22Rv1 (cell line): ENCODE results near the gene KLHL29.

Experiments used
- H3K27ac ChIP-seq: fragments of 450-650 bp; 2 replicates; pipeline ENCODE4 v1.5.1; 2017
- ZFX ChIP-seq: fragments of 450-650 bp; IDR thresholded peaks from 2 replicates; pipeline ENCODE4 v1.6.1; 2017; ENCODE audit warnings: antibody characterized with exemption, borderline replicate concordance
- TF ChIP-seq, protein P1 (sequence below): fragments of 450-650 bp; IDR thresholded peaks from 2 replicates; pipeline ENCODE4 v1.5.1; 2017; ENCODE audit warnings: mild to moderate bottlenecking

Gene KLHL29

DNA sequence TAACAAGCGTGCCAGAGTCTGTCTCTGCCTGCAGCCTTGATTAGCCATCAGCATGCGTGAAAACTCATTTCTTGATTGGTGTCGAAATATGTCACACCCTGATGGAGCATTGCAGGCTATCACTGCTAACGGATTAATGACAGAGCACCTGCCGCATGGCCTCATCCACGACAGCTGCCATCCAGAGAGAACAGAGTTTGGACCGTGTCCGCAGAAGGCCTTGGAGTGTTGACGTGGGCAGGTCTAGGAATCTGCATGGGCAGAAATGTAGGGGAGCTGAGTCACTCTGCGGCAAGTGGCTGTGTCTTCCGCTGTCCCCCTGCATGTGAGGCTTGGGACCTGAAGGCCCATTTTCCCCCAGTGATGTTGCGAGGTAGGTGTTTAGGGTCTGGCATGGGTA, 43.0 kb downstream of the KLHL29 start:
- H3K27ac ChIP-seq = no peak overlapping the region

DNA sequence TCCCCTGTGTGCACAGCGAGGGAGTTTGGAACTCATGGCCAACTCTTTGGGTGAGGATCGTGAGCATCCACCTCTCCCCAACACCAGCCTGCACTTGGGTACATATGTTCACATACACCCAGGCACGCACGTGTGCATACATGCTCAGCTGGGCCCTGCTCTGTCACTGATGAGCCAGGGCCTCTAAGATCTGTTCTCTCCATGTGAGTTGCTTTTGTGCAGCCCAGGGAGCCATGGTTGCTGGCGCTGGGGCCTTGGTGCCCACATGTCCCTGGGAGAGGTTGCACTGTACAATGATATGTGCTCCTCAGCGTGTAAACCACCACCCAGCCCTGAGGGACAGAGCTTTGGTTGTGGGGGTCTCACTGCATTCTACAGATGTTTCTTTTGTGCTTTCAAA, 44.1 kb downstream of the KLHL29 start:
- TF ChIP-seq, protein P1, sequence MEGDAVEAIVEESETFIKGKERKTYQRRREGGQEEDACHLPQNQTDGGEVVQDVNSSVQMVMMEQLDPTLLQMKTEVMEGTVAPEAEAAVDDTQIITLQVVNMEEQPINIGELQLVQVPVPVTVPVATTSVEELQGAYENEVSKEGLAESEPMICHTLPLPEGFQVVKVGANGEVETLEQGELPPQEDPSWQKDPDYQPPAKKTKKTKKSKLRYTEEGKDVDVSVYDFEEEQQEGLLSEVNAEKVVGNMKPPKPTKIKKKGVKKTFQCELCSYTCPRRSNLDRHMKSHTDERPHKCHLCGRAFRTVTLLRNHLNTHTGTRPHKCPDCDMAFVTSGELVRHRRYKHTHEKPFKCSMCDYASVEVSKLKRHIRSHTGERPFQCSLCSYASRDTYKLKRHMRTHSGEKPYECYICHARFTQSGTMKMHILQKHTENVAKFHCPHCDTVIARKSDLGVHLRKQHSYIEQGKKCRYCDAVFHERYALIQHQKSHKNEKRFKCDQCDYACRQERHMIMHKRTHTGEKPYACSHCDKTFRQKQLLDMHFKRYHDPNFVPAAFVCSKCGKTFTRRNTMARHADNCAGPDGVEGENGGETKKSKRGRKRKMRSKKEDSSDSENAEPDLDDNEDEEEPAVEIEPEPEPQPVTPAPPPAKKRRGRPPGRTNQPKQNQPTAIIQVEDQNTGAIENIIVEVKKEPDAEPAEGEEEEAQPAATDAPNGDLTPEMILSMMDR = no peak
- no peak for TF ChIP-seq ZFX

More for the DNA sequence above, 43.0 kb downstream of the KLHL29 start:
- TF ChIP-seq, protein P1 = no peak
- no peak for TF ChIP-seq ZFX

DNA sequence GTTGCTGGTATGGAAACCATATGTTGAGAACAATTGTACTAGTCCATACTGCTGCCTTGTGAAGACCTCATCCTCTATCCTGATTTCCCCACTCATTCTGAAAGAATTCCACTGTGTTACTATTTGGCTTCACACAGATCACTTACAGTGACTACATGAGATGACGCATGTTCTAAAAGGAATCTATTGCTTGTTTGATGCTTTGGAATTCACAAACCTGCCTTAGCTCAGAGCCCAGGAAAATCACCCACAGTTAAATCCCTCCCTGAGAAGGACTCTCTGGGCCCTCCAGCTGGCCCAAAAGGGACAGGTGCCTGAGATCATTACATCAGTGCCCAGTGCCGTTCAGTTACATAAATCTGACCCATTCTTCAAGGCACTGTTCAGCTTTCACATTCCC, 45.3 kb downstream of the KLHL29 start:
- no peak overlapping the region for H3K27ac ChIP-seq
- no peak for TF ChIP-seq ZFX
- TF ChIP-seq, protein P1 = no peak

More for the DNA sequence above, 44.1 kb downstream of the KLHL29 start:
- H3K27ac ChIP-seq = no peak overlapping the region

DNA sequence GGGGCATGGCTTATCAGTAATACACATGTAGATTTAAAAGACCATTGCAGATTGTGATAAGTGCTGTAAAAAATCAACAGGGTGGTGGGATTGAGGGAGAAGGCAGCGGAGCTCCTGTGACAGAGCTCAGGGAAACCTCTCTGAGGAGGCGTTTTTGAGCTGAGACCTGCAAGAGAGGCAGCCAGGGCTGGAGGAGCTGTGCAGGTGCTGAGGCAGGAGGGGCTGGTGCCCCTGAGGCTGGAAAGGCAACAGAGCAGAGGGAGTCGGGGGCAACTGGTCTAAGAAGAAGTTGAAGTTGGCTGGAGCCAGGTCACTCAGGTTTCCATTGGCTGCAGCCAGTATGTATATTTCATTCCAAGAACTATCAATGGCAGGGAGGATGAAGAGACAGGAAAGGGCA, 47.6 kb downstream of the KLHL29 start:
- H3K27ac ChIP-seq = no peak overlapping the region
- TF ChIP-seq, protein P1 = no peak
- no peak for TF ChIP-seq ZFX

DNA sequence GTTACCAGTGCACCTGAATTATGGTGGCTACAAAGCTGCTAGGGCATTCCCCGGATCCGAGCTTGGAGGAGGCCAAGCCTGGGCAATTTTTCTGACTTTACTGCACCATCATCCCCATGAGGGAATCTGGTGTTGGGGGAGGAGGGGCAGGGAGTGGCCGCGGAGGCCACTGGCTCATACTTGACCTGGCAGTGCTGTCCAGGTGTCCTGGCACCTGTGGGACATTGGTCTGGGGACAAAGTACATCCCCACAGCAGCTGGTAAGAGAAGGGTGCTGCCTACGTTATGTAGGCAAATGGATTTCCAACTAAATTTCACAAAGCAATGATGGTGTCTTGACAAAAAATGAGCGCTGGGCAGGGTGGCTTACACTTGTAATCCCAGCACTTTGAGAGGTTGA, 48.3 kb downstream of the KLHL29 start:
- TF ChIP-seq, protein P1 = no peak
- TF ChIP-seq ZFX = no peak
- no peak overlapping the region for H3K27ac ChIP-seq

DNA sequence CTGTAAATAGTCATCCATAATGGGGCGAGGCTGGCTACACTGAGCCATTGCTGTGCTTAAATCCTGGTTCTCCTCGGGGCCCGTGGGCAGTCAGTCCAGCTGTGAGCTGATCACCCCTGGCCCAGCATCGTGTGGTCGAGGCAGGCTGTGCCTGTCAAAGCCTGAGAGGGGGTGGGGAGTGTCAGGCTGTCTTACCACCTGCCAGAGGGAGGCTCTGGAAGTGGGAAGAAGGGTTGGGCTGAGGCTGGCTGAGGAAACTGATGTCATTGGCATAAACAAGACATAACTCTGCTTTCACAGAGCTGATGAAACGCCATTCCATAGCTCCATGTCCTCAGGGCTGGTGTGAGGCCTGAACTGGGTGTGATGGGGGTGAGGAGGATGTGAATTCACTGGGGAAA, 49.7 kb downstream of the KLHL29 start:
- TF ChIP-seq ZFX = no peak
- TF ChIP-seq, protein P1 = no peak
- H3K27ac ChIP-seq = no peak overlapping the region

DNA sequence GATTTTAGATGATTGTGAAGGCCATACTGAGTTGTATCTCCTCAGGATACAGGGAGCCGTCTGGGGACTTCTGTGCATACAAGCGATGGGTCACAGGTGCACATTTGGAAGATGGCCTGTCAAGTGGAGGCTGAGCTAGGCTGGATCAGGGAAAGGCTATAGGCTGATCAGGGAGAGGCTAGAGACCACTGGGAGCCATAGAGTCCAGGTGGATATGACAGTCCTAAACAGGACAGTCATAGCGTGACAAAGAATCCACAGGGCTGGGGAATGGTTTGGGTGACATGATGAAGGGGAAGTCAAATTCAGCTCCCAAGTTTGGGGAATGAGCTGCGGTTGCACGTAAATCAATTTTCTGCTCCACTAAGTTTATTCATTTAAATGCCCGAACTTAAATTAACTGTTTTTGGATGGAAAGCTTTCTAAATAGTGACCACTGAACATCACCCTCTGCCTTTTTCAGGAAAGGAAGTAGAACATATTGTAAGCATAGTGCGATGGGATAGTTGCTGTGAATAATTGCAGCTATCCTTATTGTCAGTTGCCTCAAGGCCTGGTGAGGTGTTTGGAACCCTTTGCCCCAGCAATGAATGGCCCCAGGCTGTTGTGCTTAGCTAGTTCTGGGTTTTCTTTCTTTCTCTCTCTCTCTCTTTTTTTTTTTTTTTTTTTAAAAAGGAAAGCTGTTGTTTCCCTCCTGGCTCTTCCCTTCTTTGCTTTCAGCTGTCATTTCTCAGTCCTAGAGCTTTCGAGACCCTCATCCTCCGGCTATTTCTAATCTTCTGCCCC, 50.5 kb downstream of the KLHL29 start:
- no peak for TF ChIP-seq ZFX
- TF ChIP-seq, protein P1 = no peak
- H3K27ac ChIP-seq = no peak overlapping the region
